Measurements from ENCODE around the gene DDX24. TPM values are rescaled to one million over a fixed set of nuclear protein-coding genes. Genes with fewer than 3 reads are reported as not detected.

DDX24 gene
- total RNA-seq, 2 donors from 2014 or later = 48.0 to 95.6 TPM

DNA sequence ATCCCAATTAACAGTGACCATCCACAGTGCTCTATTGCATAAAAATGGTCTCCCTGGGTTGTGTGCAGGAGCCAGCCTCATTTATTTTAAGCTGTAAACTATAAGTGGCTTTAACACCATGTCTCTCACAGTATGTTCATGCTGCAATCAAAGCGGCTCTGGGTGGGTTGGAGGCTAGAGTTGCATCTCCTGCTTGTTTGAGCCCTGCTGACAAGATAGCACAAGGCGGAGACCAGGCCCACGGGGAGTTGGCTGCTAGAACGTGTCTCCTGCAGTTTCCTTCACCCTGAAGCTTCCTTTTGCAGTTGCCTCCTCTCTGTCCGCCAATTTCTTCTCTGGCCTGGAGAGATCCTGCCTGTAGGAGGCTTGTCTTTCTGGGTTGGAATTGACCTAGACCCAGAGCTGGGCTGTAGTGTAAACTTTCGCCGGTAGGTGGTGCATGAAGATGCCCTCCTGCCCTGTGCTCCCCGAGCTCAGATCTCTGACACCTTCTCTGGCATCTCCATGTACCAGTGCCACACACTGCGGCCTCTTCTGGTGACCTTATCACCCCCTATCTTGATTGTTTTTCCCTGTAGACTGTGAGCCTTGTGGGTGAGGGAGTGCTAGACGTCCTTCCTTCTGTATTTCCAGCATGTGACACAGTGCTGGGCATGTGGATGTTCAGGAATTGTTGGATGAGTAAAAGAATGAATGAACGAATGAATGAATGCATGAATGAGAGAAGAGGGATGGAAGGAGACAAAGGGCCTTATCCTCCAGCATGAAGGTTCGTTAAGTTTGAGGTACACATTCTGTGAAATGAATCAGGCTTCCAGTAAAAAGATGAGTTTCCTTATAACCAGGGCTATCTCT lies 44.5 kb downstream of the DDX24 start:
- intact Hi-C loops (cut with DNase I) = no loop called here
- 11 to 29% methylated on average over 8 to 12 of the region's 12 CpGs for WGBS, 2 donors
- no peaks in the 10 kb centered on the region for H3K4me1 ChIP-seq
- H3K27ac ChIP-seq = no peak overlapping the region
- no peaks in the 10 kb centered on the region for H3K27me3 ChIP-seq
- TF ChIP-seq POLR2A (IDR thresholded peaks at IDR 0.05) = no peak
- TF ChIP-seq, protein P1, sequence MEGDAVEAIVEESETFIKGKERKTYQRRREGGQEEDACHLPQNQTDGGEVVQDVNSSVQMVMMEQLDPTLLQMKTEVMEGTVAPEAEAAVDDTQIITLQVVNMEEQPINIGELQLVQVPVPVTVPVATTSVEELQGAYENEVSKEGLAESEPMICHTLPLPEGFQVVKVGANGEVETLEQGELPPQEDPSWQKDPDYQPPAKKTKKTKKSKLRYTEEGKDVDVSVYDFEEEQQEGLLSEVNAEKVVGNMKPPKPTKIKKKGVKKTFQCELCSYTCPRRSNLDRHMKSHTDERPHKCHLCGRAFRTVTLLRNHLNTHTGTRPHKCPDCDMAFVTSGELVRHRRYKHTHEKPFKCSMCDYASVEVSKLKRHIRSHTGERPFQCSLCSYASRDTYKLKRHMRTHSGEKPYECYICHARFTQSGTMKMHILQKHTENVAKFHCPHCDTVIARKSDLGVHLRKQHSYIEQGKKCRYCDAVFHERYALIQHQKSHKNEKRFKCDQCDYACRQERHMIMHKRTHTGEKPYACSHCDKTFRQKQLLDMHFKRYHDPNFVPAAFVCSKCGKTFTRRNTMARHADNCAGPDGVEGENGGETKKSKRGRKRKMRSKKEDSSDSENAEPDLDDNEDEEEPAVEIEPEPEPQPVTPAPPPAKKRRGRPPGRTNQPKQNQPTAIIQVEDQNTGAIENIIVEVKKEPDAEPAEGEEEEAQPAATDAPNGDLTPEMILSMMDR (IDR thresholded peaks at IDR 0.05) = peak; percentile 70 to 89 (median 86)
- peak; percentile 94 for ATAC-seq
- no peak overlapping the region for H3K4me3 ChIP-seq
- no peaks in the 10 kb centered on the region for H3K36me3 ChIP-seq (replicated peaks in 1 of 2; ENCODE audit: insufficient read depth in 1 of 2, low read depth in 2 of 2)
- peak; percentile 75 to 85 (median 79) for DNase-seq
- H3K9me3 ChIP-seq = no peaks in the 10 kb centered on the region

DNA sequence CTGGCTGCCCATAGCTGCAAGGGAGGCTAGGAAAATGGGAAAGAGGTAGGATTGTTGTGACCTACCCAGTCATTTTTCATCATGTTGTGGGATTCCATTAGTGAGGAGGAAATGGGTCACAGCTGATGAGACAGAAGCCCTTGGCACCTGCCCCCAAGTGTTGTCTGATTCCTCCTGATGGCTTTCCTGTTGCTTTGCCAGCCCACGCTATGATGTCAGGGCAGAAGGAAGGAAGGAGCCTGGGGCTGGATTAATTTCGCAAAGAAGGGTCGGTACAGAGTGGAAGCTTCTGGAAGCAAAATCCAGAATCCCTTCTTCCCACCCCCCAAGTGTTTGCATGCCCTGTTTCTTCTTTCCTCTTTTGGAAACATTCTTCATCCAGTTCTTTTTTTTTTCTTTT lies 46.1 kb downstream of the DDX24 start:
- no peak for ATAC-seq
- TF ChIP-seq, protein P1 (IDR thresholded peaks at IDR 0.05) = no peak
- TF ChIP-seq POLR2A (IDR thresholded peaks at IDR 0.05) = no peak
- no peak overlapping the region for H3K27ac ChIP-seq
- no peak overlapping the region for H3K4me3 ChIP-seq
- no peak for DNase-seq
- no peaks in the 10 kb centered on the region for H3K36me3 ChIP-seq (replicated peaks in 1 of 2; ENCODE audit: insufficient read depth in 1 of 2, low read depth in 2 of 2)
- no peaks in the 10 kb centered on the region for H3K27me3 ChIP-seq
- H3K4me1 ChIP-seq = no peaks in the 10 kb centered on the region
- H3K9me3 ChIP-seq = no peaks in the 10 kb centered on the region
- 81 to 89% methylated on average over 3 of the region's 3 CpGs for WGBS, 2 donors
- intact Hi-C loops (cut with DNase I) = loop anchor here (5.0 kb wide), 1 partner anchor 102 kb away; no protein-coding TSS in a partner anchor

DNA sequence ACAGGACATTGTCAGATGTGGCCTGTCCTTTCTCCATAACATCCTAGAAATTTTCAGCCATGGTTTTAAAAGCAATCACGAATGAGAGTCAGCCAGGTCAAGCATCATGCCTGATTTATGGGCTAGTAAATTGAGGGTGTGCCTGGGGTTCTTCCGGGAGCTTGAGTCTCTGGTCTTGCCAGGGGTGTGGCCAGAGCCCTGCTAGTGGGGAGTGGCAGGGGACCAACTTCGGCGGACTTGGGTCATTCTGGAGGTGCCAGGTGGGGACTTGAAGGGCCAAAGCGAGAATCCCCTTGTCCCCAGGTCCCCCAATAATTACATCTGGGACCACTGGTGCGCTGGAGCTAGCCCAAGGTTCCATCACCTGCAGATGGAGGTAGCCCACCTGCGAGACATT lies 49.1 kb downstream of the DDX24 start:
- WGBS, 2 donors = 77 to 81% methylated on average over 7 of the region's 7 CpGs
- DNase-seq (no peak), ATAC-seq (no peak)
- H3K27me3 ChIP-seq = no peaks in the 10 kb centered on the region
- no peak overlapping the region for H3K27ac ChIP-seq
- intact Hi-C loops (cut with DNase I) = loop anchor here (5.0 kb wide), 1 partner anchor 105 kb away; no protein-coding TSS in a partner anchor
- H3K4me1 ChIP-seq = peaks cover 5% of the 10 kb centered on the region
- no peak for TF ChIP-seq POLR2A (IDR thresholded peaks at IDR 0.05)
- TF ChIP-seq, protein P1 (IDR thresholded peaks at IDR 0.05) = no peak
- H3K4me3 ChIP-seq = no peak overlapping the region
- H3K36me3 ChIP-seq (replicated peaks in 1 of 2; ENCODE audit: insufficient read depth in 1 of 2, low read depth in 2 of 2) = no peaks in the 10 kb centered on the region
- no peaks in the 10 kb centered on the region for H3K9me3 ChIP-seq

DNA sequence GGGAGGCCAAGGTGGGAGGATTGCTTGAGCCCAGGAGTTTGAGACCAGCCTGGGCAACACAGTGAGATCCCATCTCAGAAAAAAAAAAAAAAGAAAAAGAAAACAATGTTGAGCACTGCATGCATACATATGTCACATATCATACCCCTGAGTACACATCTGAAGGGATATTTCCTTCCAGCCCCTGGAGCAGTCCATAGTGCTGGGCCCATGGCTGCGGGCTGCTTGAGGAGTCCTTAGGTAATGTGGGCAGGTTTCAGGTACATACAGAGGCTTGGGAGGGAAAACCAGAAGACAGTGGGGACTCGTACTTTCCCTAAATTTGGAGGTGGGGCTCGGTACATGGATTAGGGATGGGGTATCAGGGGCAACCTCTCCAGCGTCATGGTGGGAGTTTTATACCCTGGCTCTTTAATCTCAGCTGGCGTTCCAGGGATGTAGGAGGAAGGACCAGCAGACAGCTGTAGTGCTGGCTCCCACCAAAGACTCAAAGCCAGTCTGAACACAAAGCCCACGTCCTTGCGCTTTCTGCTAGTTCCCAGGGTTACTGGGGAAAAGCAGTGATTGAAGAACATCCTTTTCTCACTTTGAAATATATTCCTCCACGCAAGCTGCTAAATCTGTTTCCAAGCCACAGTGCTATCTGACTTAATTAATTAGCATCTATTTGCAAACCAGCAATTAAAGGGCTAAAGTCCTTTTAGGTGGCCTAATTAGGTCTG lies 49.7 kb downstream of the DDX24 start:
- 90 to 92% methylated on average over 8 of the region's 8 CpGs for WGBS, 2 donors
- Histone ChIP-seq H3K27ac (no peak overlapping the region), H3K4me1 (peaks cover 9% of the 10 kb centered on the region), H3K4me3 (no peak overlapping the region), H3K9me3 (no peaks in the 10 kb centered on the region), H3K27me3 (no peaks in the 10 kb centered on the region), H3K36me3 (replicated peaks in 1 of 2; ENCODE audit: insufficient read depth in 1 of 2, low read depth in 2 of 2) (no peaks in the 10 kb centered on the region)
- TF ChIP-seq POLR2A (IDR thresholded peaks at IDR 0.05) = no peak
- TF ChIP-seq, protein P1 (IDR thresholded peaks at IDR 0.05) = no peak
- DNase-seq (no peak), ATAC-seq (no peak)
- intact Hi-C loops (cut with DNase I) = loop anchor here (5.0 kb wide), 1 partner anchor 106 kb away; no protein-coding TSS in a partner anchor

Data from body of pancreas (tissue), 4 donors.